HepG2 (cell line): ENCODE data around the gene CAPN15. TPM values are rescaled to one million over a fixed set of nuclear protein-coding genes. Genes with fewer than 3 reads are reported as not detected.

Source experiments
- CERS6 ChIP-seq: sonication (generic); formaldehyde crosslinking; IDR thresholded peaks from 2 replicates; pipeline ENCODE4 v1.5.0; 2020; ENCODE audit warnings: missing genetic modification reagents
- ESRRA ChIP-seq: sonication (generic); formaldehyde crosslinking; IDR thresholded peaks from 2 replicates; pipeline ENCODE4 v1.5.1; 2020; ENCODE audit warnings: mild to moderate bottlenecking, low read depth, missing genetic modification reagents
- GTF2F1 ChIP-seq: fragments of 150-350 bp; IDR thresholded peaks from 2 replicates; pipeline ENCODE4 v1.6.1; 2014; ENCODE audit warnings: low read length
- IRX3 ChIP-seq: sonication (generic); formaldehyde crosslinking; IDR thresholded peaks from 2 replicates; pipeline ENCODE4 v1.8.1; 2023; ENCODE audit warnings: mild to moderate bottlenecking, low read depth, missing genetic modification reagents, borderline replicate concordance
- JUNB ChIP-seq: sonication (generic); formaldehyde crosslinking; IDR thresholded peaks from 2 replicates; pipeline ENCODE4 v1.8.0; 2022; ENCODE audit warnings: missing genetic modification reagents, mild to moderate bottlenecking, borderline replicate concordance
- KDM1A ChIP-seq: IDR thresholded peaks from 2 replicates; pipeline ENCODE4 v1.6.1; 2016; ENCODE audit warnings: missing compliant biosample characterization
- KDM5B ChIP-seq: sonication (generic); formaldehyde crosslinking; IDR thresholded peaks from 2 replicates; pipeline ENCODE4 v1.4.0; 2020; ENCODE audit warnings: missing genetic modification reagents, mild to moderate bottlenecking, borderline replicate concordance
- KDM6A ChIP-seq: IDR thresholded peaks from 2 replicates; pipeline ENCODE4 v1.6.1; 2016; ENCODE audit warnings: low read depth
- MEF2D ChIP-seq: sonication (generic); formaldehyde crosslinking; IDR thresholded peaks from 2 replicates; pipeline ENCODE4 v1.5.1; 2020; ENCODE audit warnings: mild to moderate bottlenecking, missing genetic modification reagents
- MZF1 ChIP-seq: sonication (generic); formaldehyde crosslinking; IDR thresholded peaks from 2 replicates; pipeline ENCODE4 v1.8.1; 2023; ENCODE audit warnings: mild to moderate bottlenecking, missing genetic modification reagents, borderline replicate concordance
- NONO ChIP-seq, 2 experiments: fragments of 450-650 bp in 1 of 2; sonication (generic) in 1 of 2; formaldehyde crosslinking in 1 of 2; IDR thresholded peaks in 1 of 2; conservative IDR thresholded peaks in 1 of 2; 2 replicates each; pipeline versions ENCODE4 v1.6.1 to v1.8.0; 2017 to 2022; ENCODE audit warnings: mild to moderate bottlenecking in 1 of 2, missing genetic modification reagents in 1 of 2, moderate library complexity in 1 of 2
- PTBP1 ChIP-seq: fragments of 200-400 bp; formaldehyde crosslinking; IDR thresholded peaks from 2 replicates; pipeline ENCODE4 v1.6.1; 2018; ENCODE audit warnings: low read length, low read depth; ENCODE audit not compliant: poor library complexity, severe bottlenecking
- REXO4 ChIP-seq: sonication (generic); formaldehyde crosslinking; IDR thresholded peaks from 2 replicates; pipeline ENCODE4 v1.8.0; 2022; ENCODE audit warnings: missing genetic modification reagents, mild to moderate bottlenecking, borderline replicate concordance
- ZBTB14 ChIP-seq: sonication (generic); formaldehyde crosslinking; IDR thresholded peaks from 2 replicates; pipeline ENCODE4 v1.4.0; 2020; ENCODE audit warnings: missing genetic modification reagents
- ZBTB4 ChIP-seq: sonication (generic); formaldehyde crosslinking; IDR thresholded peaks from 2 replicates; pipeline ENCODE4 v1.4.0; 2020; ENCODE audit warnings: missing genetic modification reagents, mild to moderate bottlenecking, borderline replicate concordance
- ZFP36 ChIP-seq: fragments of 150-350 bp; IDR thresholded peaks from 2 replicates; pipeline ENCODE4 v1.6.1; 2018; ENCODE audit warnings: borderline replicate concordance, low read length, low read depth; ENCODE audit not compliant: partially characterized antibody
- ZFP90 ChIP-seq: sonication (generic); formaldehyde crosslinking; IDR thresholded peaks from 2 replicates; pipeline ENCODE4 v1.8.0; 2022; ENCODE audit warnings: missing genetic modification reagents, mild to moderate bottlenecking, inconsistent platforms, borderline replicate concordance
- ZNF180 ChIP-seq: sonication (generic); formaldehyde crosslinking; IDR thresholded peaks from 2 replicates; pipeline ENCODE4 v1.4.0; 2020; ENCODE audit warnings: low read depth, missing genetic modification reagents, borderline replicate concordance
- ZNF788 ChIP-seq: sonication (generic); formaldehyde crosslinking; IDR thresholded peaks from 2 replicates; pipeline ENCODE4 v1.5.0; 2020; ENCODE audit warnings: mild to moderate bottlenecking, missing genetic modification reagents, borderline replicate concordance
- polyA plus RNA-seq, 8 experiments: library from polyadenylated mRNA; depleted of rRNA in 3 of 8; stranded (reverse) in 7 of 8; unstranded in 1 of 8; fragments of >200 nt; fragmentation: Illumina TruSeq in 4 of 8; extraction: Trizol in 4 of 8; gene quantifications; 2 replicates each; pipeline versions ENCODE4 v1.2.1 to v1.2.3, GENCODE V29; 2011 to 2016; ENCODE audit warnings: low read depth in 4 of 8, missing spikeins in 1 of 8, mixed read lengths in 1 of 8; ENCODE audit not compliant: insufficient read depth in 1 of 8
- total RNA-seq, 5 experiments: library from RNA; depleted of rRNA; stranded (reverse); fragments of >200 nt; fragmentation: Illumina TruSeq; extraction: Trizol; gene quantifications; 2 replicates each; pipeline ENCODE4 v1.2.3, GENCODE V29; 2016; ENCODE audit warnings: low read depth in 1 of 5
- TF ChIP-seq, protein P1 (sequence below): sonication (generic); formaldehyde crosslinking; IDR thresholded peaks from 2 replicates; pipeline ENCODE4 v1.4.0; 2020; ENCODE audit warnings: missing genetic modification reagents, mild to moderate bottlenecking, borderline replicate concordance

The CAPN15 gene
- total and polyA plus RNA-seq, 2 of the 13 experiments (the other 11 are each of a cell fraction or from before 2014, with no cell fraction given): 14.9 to 24.5 TPM

DNA sequence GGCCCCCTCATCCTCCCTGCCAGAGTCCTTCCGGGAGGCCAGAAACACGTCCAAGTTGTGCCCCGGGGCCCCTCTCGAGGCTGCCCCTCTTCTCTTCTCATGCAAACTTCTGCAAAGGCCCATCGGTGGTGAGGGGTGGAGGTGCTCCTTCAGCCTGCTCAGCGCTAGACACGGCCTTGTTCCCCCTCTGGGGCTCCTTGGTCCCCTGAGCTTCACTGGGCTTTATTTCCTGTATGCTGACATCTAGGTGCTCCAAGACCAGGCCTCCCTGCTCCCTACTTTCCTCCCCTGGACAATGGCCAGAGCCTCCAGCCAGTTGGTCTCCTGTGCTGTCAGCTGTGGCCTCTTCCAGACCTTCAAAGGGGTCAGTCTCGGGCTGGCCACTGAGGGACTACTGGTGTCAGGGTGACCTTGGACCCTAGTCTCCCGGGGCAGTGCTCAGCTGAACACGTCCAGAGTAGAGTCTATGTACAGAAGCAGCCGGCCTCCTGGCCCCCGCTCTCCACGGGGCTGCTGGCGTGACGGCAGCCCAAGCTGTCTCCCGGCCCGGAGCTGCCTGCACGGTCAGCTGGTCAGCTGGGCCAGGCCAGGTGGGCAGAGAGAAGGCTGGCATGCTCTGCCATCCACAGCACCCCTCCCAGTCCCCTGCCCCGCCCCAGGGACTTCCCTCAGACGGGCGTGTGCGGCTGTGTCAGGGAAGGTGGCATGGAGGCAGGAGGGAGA is 30.9 kb downstream of the CAPN15 start (continued):
- no peak for TF ChIP-seq REXO4 (CRISPR knock-in tag)
- TF ChIP-seq PTBP1: peak; percentile 29
- TF ChIP-seq GTF2F1: no peak
- no peak for TF ChIP-seq IRX3 (CRISPR knock-in tag)
- TF ChIP-seq KDM6A (CRISPR knock-in tag): peak; percentile 52; the same call in 1 of the 2 replicates
- no peak for TF ChIP-seq ZFP36
- no peak for TF ChIP-seq JUNB (CRISPR knock-in tag)
- no peak for TF ChIP-seq NONO (IDR thresholded peaks at IDR 0.05)
- TF ChIP-seq NONO (CRISPR knock-in tag; conservative IDR thresholded peaks at IDR 0.05): peak; percentile 82; the same call in 1 of the 2 replicates
- peak; percentile 84 for TF ChIP-seq MEF2D (CRISPR knock-in tag)
- no peak for TF ChIP-seq ZBTB4 (CRISPR knock-in tag)
- no peak for TF ChIP-seq ZFP90 (CRISPR knock-in tag)
- no peak for TF ChIP-seq ZBTB14 (CRISPR knock-in tag)
- peak; percentile 62; the same call in 1 of the 2 replicates for TF ChIP-seq ZNF788 (CRISPR knock-in tag)
- TF ChIP-seq KDM1A (CRISPR knock-in tag): 0 out of 2 replicates have a peak, but pooled peaks have one; percentile 50
- TF ChIP-seq MZF1 (CRISPR knock-in tag): peak; percentile 50; the same call in 1 of the 2 replicates
- TF ChIP-seq, protein P1, sequence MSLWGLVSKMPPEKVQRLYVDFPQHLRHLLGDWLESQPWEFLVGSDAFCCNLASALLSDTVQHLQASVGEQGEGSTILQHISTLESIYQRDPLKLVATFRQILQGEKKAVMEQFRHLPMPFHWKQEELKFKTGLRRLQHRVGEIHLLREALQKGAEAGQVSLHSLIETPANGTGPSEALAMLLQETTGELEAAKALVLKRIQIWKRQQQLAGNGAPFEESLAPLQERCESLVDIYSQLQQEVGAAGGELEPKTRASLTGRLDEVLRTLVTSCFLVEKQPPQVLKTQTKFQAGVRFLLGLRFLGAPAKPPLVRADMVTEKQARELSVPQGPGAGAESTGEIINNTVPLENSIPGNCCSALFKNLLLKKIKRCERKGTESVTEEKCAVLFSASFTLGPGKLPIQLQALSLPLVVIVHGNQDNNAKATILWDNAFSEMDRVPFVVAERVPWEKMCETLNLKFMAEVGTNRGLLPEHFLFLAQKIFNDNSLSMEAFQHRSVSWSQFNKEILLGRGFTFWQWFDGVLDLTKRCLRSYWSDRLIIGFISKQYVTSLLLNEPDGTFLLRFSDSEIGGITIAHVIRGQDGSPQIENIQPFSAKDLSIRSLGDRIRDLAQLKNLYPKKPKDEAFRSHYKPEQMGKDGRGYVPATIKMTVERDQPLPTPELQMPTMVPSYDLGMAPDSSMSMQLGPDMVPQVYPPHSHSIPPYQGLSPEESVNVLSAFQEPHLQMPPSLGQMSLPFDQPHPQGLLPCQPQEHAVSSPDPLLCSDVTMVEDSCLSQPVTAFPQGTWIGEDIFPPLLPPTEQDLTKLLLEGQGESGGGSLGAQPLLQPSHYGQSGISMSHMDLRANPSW (CRISPR knock-in tag): no peak
- peak; percentile 100 for TF ChIP-seq ESRRA (CRISPR knock-in tag)
- TF ChIP-seq CERS6 (CRISPR knock-in tag): no peak
- TF ChIP-seq ZNF180 (CRISPR knock-in tag): no peak
- TF ChIP-seq KDM5B: peak; percentile 15; the same call in 1 of the 2 replicates
